GM18519 (cell line): Measurements from ENCODE around the gene CACNB4.
"Not testable (repeated sequence)": the region's sequence is repeated elsewhere in the genome, so short reads cannot be mapped to it uniquely, and the experiment has no call there.

Experiments used
- ATAC-seq: cut with Tn5 transposase; IDR thresholded peaks from one replicate; pipeline ENCODE4 v1.9.1; 2021; ENCODE audit warnings: mild to moderate bottlenecking, moderate library complexity; ENCODE audit not compliant: unreplicated experiment, low FRiP score

Gene CACNB4

DNA sequence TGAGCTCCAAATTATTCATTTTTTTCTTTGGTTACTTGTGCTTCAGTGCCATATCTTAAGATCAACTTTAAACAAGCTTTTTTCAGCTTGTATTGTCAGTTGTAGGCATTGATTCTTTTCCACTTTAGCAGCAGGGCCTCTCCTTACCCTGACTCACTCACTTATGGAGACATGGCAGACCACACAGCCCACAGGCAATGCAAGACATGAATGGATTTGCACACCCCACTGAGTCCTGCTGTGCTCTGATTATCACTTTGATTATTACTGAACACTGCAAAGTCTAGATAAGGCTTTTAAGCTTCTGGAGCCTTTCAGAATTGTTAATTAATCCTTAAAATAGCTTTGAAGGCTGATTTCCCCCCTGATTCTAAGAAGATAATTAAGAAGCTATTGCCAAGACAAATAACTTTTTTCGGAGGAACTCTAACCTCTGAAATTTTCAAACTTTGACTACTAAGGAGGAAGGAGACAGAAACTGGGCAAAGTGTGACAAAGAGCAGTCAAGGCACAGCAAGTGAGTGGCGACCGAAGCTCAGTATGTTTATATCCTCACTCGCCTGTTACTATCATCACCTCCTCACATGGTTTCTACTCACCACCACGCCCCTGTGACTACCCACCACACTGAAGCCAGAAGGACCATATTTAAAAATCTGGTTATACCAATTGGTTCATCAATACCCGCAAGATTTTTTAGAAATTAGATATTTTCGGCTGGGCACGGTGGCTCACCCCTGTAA is 43.3 kb downstream of the CACNB4 start:
- ATAC-seq, result peak; percentile 45

DNA sequence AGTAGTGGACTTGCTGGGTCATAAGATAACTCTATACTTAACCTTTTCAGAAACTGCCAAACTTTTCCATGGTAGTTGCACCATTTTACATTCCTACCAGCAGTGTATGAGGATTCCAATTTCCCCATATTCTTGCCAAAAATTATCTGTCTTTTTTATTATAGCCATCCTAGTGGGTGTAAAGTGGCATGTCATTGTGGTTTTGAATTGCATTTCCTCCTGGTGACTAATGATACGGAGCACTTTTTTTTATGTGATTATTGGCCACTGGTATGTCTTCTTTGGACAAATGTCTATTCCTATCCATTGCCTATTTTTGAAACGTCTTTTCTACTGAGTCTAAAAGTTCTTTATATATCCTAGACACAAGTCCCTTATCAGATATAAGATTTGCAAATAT is 44.3 kb downstream of the CACNB4 start:
- ATAC-seq, result no peak

DNA sequence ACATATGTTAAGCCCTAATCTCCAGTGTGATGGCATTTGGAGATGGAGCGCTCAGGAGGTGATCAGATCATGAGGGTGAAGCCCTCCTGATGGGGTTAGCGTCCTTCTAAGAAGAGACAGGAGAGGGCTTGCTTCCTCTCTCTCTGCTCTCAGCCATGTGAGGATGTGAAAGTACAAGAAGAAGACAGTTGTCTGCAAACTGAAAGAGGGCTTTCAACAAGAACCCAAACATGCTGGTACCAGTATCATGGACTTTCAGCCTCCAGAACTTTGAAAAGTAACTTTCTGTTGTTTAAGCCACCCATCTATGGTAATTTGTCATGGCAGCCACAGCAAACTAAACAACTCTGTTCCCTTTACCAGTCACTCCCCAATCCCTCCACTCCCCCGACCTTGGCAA is 47.4 kb downstream of the CACNB4 start:
- ATAC-seq, result peak; percentile 34

DNA sequence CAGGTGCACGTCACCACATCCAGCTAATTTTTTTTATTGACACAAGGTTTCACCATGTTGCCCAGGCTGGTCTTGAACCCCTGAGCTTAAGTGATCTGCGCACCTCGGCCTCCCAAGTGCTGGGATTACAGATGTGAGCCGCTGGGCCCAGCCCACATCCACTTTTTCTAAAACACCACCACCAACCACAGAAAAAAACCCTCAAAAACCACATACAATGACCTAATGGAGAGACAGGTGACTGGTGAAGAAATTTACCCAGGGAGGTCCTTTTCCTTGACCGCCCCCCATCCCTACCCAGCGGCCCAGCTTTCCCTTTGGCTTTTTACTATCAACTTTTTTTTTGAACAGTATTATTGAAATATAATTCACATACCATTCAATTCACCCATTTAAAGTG is 47.9 kb downstream of the CACNB4 start:
- ATAC-seq, result no peak

DNA sequence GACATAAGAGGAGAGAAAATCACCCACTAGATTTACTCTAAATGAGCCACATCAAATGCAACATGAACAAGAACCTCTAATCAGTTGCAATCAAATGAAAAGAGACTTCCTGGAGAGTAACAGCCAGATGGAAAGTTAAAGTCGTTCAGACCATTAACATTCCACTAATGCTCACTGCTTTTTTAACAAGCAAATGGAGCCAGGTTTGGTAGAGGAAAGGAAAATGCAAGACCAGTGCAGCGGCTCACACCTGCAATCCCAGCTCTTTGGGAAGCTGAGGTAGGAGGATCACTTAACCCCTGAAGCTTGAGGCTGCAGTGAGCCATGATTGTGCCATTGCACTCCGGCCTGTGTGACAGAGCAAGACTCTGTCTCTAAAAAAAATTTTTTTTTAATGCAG is 48.5 kb downstream of the CACNB4 start:
- no peak for ATAC-seq

DNA sequence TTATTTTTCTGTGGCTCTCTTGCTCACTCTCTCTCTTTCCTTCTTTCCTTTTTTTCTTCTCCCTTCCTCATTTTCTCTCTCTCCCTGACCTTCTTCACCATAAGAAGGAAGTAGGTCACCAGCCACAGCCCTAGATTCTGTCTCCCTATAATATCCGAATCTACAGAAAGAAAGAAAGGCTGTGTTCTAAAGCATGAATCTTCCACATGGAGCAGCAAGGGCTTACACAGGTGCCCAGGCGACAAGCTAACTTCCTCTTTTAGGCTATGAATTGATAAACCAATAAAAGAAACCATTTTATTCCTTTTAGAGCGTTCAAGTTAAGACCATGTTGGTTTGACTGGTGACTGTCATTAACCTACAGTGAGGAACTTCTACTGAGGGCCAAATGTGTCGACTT is 49.3 kb downstream of the CACNB4 start:
- no peak for ATAC-seq

DNA sequence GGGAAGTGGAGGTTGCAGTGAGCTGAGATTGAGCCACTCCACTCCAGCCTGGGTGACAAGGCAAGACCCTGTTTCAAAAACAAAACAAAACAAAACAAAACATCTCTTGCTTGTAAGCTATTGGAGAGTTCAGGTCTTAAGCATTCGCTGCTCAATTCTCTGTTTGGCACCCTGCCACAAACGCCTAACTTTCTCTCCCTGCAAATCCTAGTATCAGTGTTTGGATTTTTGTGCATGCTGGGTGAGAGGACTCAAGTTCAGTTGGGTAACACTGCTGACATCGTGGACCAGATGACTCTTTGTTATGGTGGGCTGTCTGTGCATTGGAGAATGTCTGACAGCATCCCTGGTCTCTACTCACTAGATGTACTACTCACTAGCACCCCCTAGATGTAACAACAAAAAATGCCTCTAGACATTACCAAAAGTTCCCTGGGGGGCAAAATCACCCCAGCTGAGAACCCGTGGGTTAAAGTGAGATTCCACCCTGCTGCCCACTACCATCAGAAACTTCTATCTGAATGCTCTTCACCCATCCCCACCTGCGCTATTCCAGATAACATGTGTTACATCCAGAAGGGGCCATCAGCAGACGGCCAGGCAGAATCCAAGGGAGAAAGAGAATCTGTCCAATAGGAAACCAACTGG is 50.9 kb downstream of the CACNB4 start:
- no peak for ATAC-seq

DNA sequence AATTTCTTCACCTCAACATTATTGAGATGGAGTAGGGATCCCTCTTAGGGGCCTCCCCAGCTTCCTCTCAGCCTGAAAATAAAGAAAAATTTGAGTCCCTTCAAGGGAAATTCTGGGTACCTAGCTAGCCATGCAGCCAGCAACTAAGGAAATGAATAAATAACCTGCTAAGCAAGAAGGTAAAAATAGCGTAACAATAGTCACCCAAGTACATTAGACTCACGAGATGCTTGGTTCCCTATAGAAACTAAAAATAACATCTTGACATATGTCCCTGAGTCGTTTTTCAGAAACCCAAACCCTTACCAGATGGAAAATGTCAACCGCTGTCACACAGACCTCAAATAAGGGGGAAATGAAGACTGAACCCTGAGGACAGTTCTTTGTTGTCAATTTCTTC is 51.9 kb downstream of the CACNB4 start:
- peak; percentile 58 for ATAC-seq

DNA sequence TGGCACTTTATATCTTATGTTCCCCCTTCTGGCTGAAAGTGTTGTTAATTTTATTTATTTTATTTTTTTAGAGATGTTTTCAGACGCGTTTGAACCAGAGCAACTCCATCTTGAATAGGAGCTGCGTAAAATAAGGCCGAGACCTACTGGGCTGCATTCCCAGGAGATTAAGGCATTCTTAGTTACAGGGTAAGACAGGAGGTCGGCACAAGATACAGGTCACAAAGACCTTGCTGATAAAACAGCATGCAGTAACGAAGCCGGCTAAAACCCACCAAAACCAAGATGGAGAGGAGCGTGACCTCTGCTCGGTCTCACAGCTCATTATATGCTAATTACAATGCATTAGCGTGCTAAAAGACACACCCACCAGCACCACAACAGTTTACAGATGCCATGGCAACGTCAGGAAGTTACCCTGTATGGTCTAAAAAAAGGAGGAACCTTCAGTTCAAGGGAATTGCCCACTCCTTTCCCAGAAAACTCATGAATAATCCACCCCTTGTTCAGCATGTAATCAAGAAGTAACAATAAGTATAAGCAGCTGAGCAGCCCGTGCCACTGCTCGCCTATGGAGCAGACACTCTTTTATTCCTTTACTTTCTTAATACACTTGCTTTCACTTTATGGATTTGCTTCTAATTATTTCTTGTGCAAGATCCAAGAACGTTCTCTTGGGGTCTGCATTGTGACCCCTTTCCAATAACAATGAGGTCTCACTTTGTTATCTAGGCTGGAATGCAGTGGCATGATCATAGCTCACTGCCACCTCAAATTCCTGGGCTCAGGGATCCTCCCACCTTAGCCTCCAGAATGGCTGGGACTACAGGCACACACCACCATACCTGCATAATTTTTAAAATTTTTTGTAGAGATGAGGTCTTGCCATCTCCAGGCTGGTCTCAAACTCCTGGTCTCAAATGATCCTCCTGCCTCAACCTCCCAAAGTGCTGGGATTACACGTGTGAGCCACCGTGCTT is 55.9 kb downstream of the CACNB4 start:
- ATAC-seq, result no peak

DNA sequence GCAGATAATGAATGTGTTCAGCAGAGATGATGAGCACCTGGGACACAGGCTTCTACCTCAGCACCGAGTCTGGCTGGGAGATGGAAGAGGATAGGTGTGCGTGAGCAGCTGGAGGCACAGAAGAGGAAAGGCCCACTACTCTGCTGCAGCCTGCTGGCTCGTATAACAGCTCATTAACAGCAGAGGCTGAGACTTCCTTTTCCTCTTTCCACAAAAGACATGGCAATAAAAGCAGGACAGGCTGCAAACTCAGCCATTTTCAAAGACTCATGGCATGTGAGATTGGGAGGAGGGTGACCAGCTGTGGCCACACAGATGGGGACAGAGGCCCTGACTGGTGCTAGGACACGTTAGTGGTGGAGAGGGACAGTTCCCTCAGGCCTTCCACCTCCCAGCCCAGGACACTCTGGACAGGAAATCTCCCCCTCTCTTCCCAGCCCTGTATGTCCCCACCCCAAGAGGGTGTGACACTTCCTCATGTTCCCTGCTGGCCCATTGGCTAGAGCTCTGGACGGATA is 60.3 kb downstream of the CACNB4 start:
- no peak for ATAC-seq

DNA sequence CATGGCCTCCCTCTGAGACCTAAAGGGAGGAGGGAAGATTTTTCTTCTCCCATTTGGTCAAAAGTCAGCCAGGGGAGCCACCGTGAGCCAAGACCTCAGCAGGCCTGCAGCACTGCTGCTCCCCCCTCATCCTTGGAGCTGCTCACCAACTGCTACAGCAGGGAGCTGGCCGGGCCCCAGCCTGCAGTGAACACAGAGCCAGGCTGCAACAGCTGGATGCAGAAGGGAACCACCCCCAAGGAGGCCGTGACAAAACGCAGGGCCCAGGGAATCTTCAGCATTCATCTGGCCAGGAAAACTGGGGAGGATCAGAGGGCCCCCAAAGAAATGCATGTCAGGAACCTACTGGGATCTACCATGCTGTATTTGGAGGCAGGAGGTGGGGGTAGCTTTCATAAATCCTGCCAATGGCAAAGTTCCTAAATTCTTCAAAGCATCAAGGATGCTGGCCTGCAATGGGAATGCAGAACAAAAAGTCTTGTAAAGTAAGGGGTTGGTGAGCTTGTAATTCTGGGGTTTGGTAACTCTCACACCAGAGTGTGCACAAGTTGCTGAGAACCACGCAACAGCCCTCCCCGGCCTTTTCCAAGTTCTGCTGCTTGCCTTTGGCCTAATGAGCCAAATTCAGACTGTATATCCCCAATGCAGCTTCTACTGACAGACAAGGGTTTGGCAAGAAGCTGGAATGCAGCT is 61.0 kb downstream of the CACNB4 start:
- no peak for ATAC-seq

DNA sequence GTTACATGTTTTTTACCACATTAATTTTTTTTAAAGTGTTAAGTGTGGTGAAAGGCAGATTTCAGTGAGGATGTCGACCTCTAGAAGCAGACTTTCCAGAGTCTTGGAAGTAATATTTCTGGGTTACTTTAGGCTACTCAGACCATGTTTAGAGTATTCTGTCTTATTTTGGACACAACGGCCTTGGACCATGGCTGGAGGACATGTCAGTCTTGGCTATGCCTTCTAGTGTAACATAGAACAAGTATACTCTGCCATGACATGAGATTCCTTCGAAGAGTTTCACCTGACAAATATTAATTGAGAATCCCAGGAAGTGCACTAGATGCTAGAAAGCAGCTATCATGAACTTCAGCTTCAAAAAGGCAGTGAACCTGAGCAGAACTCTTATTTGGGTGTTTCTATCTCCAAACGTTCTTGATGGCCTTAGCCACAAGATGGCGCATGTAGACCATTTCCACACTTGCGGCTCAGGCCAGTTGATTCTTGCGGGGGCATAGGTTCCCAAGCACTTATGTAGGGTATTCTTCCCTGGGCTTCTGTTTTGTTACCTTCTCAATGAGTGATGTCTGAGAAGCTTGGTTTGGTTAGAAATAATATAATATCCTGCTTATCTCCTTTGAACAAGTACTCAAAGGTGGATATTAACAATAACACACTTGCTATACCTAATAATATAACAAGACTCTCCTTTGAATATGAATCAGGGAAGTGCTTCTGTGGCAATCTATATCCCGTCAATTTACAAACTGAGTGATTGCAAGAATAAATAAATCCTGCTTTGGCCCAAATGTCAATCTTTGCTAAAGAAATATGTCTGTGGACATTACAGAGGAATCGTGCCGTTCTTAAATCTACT is 62.0 kb downstream of the CACNB4 start:
- peak; percentile 84 for ATAC-seq

DNA sequence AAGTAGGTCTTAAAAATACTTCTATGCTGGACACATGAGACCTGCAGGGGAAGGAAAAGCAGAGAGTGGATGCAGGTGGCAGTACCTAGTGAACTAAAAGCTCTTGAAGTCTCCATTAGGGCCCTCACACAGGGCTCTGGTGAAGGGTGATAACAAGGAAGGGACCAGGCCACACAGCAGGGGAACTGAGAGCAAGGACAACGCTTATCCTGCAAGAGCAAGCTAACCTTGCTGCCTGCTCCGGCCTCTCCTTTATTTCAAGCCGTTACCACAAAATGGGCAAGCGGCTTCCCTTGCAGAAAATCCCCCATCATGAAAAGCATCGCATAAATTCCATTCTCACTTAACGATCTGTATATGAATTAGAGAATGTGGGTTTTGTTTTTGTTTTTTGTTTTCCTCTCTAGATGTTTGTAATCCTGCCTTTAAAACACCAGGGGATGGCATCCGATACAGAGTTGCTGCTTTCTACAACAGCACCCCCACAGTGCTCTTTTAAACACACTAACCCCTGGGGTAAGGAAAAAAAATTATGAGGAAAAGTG is 64.5 kb downstream of the CACNB4 start:
- ATAC-seq, result no peak

DNA sequence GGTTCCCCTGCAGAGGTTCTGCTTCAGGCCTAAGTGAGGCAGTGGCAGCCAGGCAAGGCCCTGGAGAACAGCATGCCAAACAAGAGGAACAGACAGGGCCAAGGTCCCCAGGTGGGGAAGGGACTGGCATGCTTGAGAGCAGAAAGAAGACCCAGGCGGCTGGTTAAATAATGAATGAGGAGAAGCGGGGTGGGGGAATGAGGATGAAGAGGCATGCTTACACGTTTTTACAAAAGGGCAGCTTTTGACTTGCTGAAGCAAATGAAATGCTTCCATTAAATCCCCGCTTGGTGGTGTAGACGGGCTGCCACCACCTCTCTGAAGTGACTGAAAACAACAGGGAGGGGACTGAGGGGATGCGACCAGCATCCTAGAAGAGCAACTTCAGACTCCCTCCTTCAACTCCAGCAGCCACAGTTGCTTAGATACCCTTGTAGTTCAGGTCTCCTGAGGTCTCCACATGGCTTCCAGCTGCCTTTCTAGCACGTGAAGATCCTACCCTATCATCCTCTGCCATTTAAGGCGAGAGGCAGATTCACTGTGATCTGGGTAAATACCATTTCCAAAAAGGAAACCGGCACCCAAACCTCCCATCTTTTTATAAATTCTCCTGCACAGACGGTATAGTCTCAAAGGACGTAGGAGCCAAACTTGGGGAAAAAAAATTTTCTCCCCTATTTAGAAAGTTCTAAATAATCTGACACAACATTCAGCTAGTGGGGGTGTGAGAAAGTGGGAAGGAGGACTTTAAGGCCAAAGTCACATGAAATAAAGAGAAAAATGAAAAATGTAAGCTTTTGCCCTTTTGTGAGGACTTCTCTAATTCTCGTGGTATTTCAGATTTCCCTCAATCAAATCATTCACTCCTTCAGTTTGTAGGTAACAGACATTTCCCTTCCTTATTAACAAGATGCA is 65.6 kb downstream of the CACNB4 start:
- ATAC-seq, result no peak

DNA sequence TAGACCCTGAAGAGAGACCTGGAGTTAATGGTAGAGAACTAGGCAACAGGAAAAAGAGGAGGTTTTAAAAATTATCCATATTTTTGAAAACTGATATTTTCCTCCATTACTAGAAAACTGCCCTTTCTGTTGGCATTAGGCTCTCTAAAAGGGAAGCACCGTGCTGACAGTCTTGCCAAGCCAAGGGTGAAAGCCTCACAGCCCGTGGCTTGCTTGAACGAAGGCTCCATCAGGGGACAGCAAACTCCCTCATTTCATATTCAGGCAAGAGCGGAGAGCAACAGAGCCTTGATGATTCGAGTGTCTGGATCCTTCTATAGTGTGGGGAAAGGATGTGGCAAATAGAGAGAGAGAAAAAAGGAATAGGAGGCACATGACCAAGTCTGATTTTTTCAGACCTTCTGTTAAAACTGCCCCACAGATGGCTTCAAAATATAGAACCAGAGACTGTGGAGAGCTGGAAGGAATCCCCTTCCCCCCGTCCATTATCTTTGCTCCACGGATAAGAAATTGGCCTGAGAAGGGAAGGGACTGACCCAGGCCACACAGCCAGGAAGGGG is 67.0 kb downstream of the CACNB4 start:
- no peak for ATAC-seq

DNA sequence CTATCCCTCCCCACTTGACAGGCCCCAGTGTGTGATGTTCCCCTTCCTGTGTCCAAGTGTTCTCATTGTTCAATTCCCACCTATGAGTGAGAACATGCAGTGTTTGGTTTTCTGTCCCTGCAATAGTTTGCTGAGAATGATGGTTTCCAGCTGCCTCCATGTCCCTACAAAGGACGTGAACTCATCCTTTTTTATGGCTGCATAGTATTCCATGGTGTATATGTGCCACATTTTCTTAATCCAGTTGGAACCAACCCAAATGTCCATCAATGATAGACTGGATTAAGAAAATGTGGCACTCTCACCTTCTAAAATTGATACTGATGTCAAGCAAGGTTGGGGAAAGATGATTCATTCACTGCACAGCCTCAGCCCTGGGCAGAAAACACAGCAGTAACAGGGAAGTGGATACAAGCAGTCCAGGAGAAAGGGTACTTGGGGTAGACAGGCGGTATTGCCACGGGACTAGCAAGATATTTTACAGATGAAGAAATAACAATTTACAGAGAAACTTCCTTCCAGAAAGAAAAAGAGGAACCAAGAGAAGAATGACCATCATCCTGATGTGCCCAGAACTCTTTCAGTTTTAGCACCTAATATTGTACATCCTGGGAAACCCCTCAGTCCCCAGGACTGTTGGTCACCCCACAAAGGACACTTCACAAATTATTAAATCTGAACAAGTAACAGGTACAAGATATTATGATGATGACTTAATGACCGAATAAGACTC is 68.1 kb downstream of the CACNB4 start:
- ATAC-seq, result not testable (repeated sequence)

DNA sequence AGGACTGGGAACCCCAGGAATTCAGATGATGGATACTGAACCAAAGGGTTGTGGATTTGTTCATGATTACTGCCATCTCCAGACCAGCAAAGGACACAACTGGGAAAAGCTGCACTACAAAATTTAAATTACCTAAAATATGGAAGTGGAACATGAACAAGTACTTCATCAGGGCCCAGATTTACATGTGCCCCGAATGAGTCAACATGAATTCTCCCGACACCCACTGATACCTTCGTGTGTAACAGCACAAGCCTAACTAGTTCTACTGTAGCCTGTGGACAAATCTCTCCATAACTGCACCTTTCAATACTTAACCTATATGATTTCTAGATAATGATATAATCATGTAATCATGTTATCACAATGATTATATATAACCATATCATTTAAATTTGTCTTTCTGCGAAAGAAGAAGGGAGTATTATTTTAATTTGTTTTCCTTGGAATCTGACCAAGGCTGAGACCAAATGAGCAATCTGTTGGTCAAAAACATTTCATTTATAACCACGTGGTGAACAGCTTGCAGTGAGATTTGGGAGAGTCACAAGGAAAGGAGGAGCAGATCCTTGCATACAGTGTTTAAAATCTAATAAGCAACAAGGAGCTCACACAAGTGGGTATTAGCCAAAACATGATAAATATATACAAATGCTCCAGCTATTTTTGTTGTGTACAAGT is 70.5 kb downstream of the CACNB4 start:
- ATAC-seq, result no peak
